IMR-90 (cell line): ENCODE results near the gene ANKHD1. TPM values are rescaled to one million over a fixed set of nuclear protein-coding genes. Genes with fewer than 3 reads are reported as not detected.

ENCODE experiments used
- ATAC-seq: fragments of 200-7000 bp; cut with Tn5 transposase; 2 replicates; pipeline ENCODE4 v1.9.1; 2020; ENCODE audit warnings: low read depth, mild to moderate bottlenecking, moderate library complexity
- BruUV-seq: library from RNA; stranded (reverse); fragments of 400-500 nt; replicated peaks from 2 replicates; lab custom pipeline; 2021; lab: Mats Ljungman, UMichigan
- CTCF ChIA-PET: fragments of 300-600 bp; formaldehyde crosslinking; extraction: SDS; loops from one replicate; lab custom pipeline; 2021; ENCODE audit warnings: antibody characterized with exemption; lab: Yijun Ruan, JAX
- POLR2A ChIA-PET: fragments of 300-600 bp; sonication (Branson Sonifier 250); formaldehyde crosslinking; loops from one replicate; lab custom pipeline; 2022; ENCODE audit warnings: antibody characterized with exemption; ENCODE audit not compliant: unreplicated experiment; lab: Charles Lee
- DNase-seq: peaks from one replicate; pipeline ENCODE4 v3.0.0; 2013
- H2AFZ ChIP-seq: replicated peaks from 2 replicates; pipeline ENCODE3; 2013; ENCODE audit warnings: low read length, mild to moderate bottlenecking; ENCODE audit not compliant: poor library complexity
- H2AK5ac ChIP-seq: 2 replicates; pipeline ENCODE4 v1.6.1; 2013; ENCODE audit warnings: low read depth, low read length, inconsistent platforms
- H2AK9ac ChIP-seq: replicated peaks from 2 replicates; pipeline ENCODE3; 2013; ENCODE audit warnings: mild to moderate bottlenecking, low read depth, low read length, moderate library complexity; ENCODE audit not compliant: poor library complexity
- H2BK120ac ChIP-seq: 2 replicates; pipeline ENCODE4 v1.6.1; 2013; ENCODE audit warnings: low read depth, low read length, inconsistent platforms
- H2BK15ac ChIP-seq: 3 replicates; pipeline ENCODE4 v1.6.1; 2013; ENCODE audit warnings: low read depth, low read length, inconsistent platforms
- H2BK20ac ChIP-seq: 2 replicates; pipeline ENCODE4 v1.6.1; 2013; ENCODE audit warnings: low read depth, mild to moderate bottlenecking, inconsistent platforms, low read length, moderate library complexity
- H2BK5ac ChIP-seq: 2 replicates; pipeline ENCODE4 v1.6.1; 2013; ENCODE audit warnings: mild to moderate bottlenecking, low read depth, low read length, inconsistent platforms; ENCODE audit not compliant: poor library complexity, severe bottlenecking
- H3K14ac ChIP-seq: replicated peaks from 2 replicates; pipeline ENCODE4 v1.6.1; 2013; ENCODE audit warnings: low read depth, low read length, inconsistent platforms
- H3K18ac ChIP-seq: 2 replicates; pipeline ENCODE4 v1.6.1; 2013; ENCODE audit warnings: low read depth, low read length, control low read depth
- H3K23ac ChIP-seq: 2 replicates; pipeline ENCODE4 v1.6.1; 2013; ENCODE audit warnings: low read depth, low read length, inconsistent platforms
- H3K27ac ChIP-seq: 2 replicates; pipeline ENCODE4 v1.5.1; 2013; ENCODE audit warnings: mild to moderate bottlenecking, control low read depth, low read length; ENCODE audit not compliant: insufficient read depth
- H3K27me3 ChIP-seq: 2 replicates; pipeline ENCODE4 v1.6.1; 2013; ENCODE audit warnings: low read length; ENCODE audit not compliant: control insufficient read depth, insufficient read depth
- H3K36me3 ChIP-seq: 2 replicates; pipeline ENCODE4 v1.6.1; 2013; ENCODE audit warnings: low read length, mixed read lengths; ENCODE audit not compliant: control insufficient read depth, insufficient read depth
- H3K4ac ChIP-seq: 2 replicates; pipeline ENCODE4 v1.6.1; 2013; ENCODE audit warnings: low read depth, low read length, inconsistent platforms
- H3K4me1 ChIP-seq: 2 replicates; pipeline ENCODE4 v1.6.1; 2013; ENCODE audit warnings: low read length, mixed read lengths; ENCODE audit not compliant: control insufficient read depth, insufficient read depth
- H3K4me2 ChIP-seq: 2 replicates; pipeline ENCODE4 v1.6.1; 2013; ENCODE audit warnings: low read depth, mild to moderate bottlenecking, control low read depth, low read length, moderate library complexity
- H3K4me3 ChIP-seq: 2 replicates; pipeline ENCODE4 v1.5.1; 2013; ENCODE audit warnings: low read depth, mild to moderate bottlenecking, control low read depth, low read length, moderate library complexity; ENCODE audit not compliant: insufficient read depth
- H3K56ac ChIP-seq: 2 replicates; pipeline ENCODE4 v1.6.1; 2013; ENCODE audit warnings: low read length, inconsistent platforms; ENCODE audit not compliant: insufficient read depth; ENCODE audit errors: extremely low read depth
- H3K79me1 ChIP-seq, 2 experiments: 2 replicates each; pipeline ENCODE4 v1.6.1; 2013; ENCODE audit warnings: low read length in 2 of 2, inconsistent platforms in 1 of 2, low read depth in 1 of 2
- H3K9ac ChIP-seq: 2 replicates; pipeline ENCODE4 v1.6.1; 2013; ENCODE audit warnings: low read depth, low read length, control low read depth
- H3K9me1 ChIP-seq: 2 replicates; pipeline ENCODE4 v1.6.1; 2013; ENCODE audit warnings: low read length, inconsistent platforms; ENCODE audit not compliant: insufficient read depth
- H3K9me3 ChIP-seq: 2 replicates; pipeline ENCODE4 v1.6.1; 2013; ENCODE audit warnings: low read length; ENCODE audit not compliant: control insufficient read depth, insufficient read depth
- H4K20me1 ChIP-seq: 2 replicates; pipeline ENCODE4 v1.6.1; 2013; ENCODE audit warnings: low read length, inconsistent platforms; ENCODE audit not compliant: insufficient read depth
- H4K5ac ChIP-seq: 2 replicates; pipeline ENCODE4 v1.6.1; 2013; ENCODE audit warnings: mild to moderate bottlenecking, low read depth, low read length, control low read depth
- H4K8ac ChIP-seq, 2 experiments: 2 replicates each; pipeline ENCODE4 v1.6.1; 2013; ENCODE audit warnings: low read depth in 2 of 2, low read length in 2 of 2, control low read depth in 1 of 2, inconsistent platforms in 1 of 2
- H4K91ac ChIP-seq: 2 replicates; pipeline ENCODE4 v1.6.1; 2013; ENCODE audit warnings: low read depth, low read length, inconsistent platforms; ENCODE audit not compliant: insufficient read depth
- CEBPB ChIP-seq: IDR thresholded peaks from 2 replicates; pipeline ENCODE4 v1.6.1; 2012; ENCODE audit warnings: low read depth, low read length, improper control_type of control experiment
- CHD1 ChIP-seq: IDR thresholded peaks from 2 replicates; pipeline ENCODE4 v1.6.1; 2012; ENCODE audit warnings: low read depth, low read length, improper control_type of control experiment
- CTCF ChIP-seq: conservative IDR thresholded peaks from 2 replicates; pipeline ENCODE4 v1.5.1; 2012; ENCODE audit warnings: mild to moderate bottlenecking, low read depth, low read length, improper control_type of control experiment
- MAFK ChIP-seq: IDR thresholded peaks from 2 replicates; pipeline ENCODE4 v1.6.1; 2012; ENCODE audit warnings: low read depth, low read length, improper control_type of control experiment
- MXI1 ChIP-seq: IDR thresholded peaks from 2 replicates; pipeline ENCODE4 v1.6.1; 2012; ENCODE audit warnings: low read depth, mild to moderate bottlenecking, low read length, moderate library complexity, borderline replicate concordance
- RAD21 ChIP-seq: IDR thresholded peaks from 2 replicates; pipeline ENCODE4 v1.6.1; 2012; ENCODE audit warnings: low read length, improper control_type of control experiment
- dilution Hi-C: fragments of 300-500 bp; cut with HindIII; formaldehyde crosslinking; loops from one replicate; pipeline ENCODE4 v1.14.3; 2018; ENCODE audit warnings: low sequenced_read_pairs; ENCODE audit not compliant: unreplicated experiment
- in situ Hi-C: fragments of 300-500 bp; cut with MboI; formaldehyde crosslinking; loops from 3 replicates; pipeline ENCODE4 v1.14.3; 2019; ENCODE audit warnings: low sequenced_read_pairs, inconsistent platforms, mixed read lengths
- intact Hi-C: fragments of 100-400 bp; cut with micrococcal nuclease; formaldehyde crosslinking; loops from 2 replicates; pipeline ENCODE4 v1.10.0; 2022
- polyA plus RNA-seq, 3 experiments: library from polyadenylated mRNA; depleted of rRNA; stranded (reverse); fragments of >200 nt; gene quantifications; 2 replicates each; pipeline ENCODE4 v1.2.3, GENCODE V29; 2012; ENCODE audit warnings: low replicate concordance in 1 of 3
- total RNA-seq: library from RNA; depleted of rRNA; stranded (reverse); fragments of >200 nt; gene quantifications from 2 replicates; pipeline ENCODE4 v1.2.3, GENCODE V29; 2012
- TF ChIP-seq, protein P1 (sequence below): fragments of 150-350 bp; IDR thresholded peaks from 2 replicates; pipeline ENCODE4 v1.6.1; 2016; ENCODE audit warnings: low read depth, mild to moderate bottlenecking, low read length, moderate library complexity, borderline replicate concordance

ANKHD1 gene
- total and polyA plus RNA-seq, 2 of the 4 experiments (the other 2 are of a cell fraction) = 32.1 to 36.7 TPM

- no peak for ATAC-seq
- H3K23ac ChIP-seq = no peak overlapping the region
- ChIA-PET CTCF (no interaction called here), POLR2A (no interaction called here)
- no peak overlapping the region for H3K27ac ChIP-seq
- no peak overlapping the region for H3K9ac ChIP-seq
- H2BK20ac ChIP-seq = no peak overlapping the region
- H3K9me1 ChIP-seq = no peaks in the 10 kb centered on the region
- H2BK15ac ChIP-seq = no peak overlapping the region
- peaks cover 14% of the 10 kb centered on the region for H4K20me1 ChIP-seq
- DNase-seq = no peak
- in situ Hi-C loops (no loop called here), dilution Hi-C loops (no loop called here), intact Hi-C loops (no loop called here)
- H3K4ac ChIP-seq = no peak overlapping the region
- no peak overlapping the region for H3K14ac ChIP-seq
- no peak overlapping the region for H2AFZ ChIP-seq
- no peak overlapping the region for H4K8ac ChIP-seq
- BruUV-seq = no TSS peak
- H3K4me1 ChIP-seq = no peaks in the 10 kb centered on the region
- no peak overlapping the region for H3K56ac ChIP-seq
- no peak overlapping the region for H2AK9ac ChIP-seq
- TF ChIP-seq CEBPB (peak; percentile 78), RAD21 (no peak), CHD1 (no peak), CTCF (no peak), MAFK (no peak), MXI1 (no peak)
- TF ChIP-seq, protein P1, sequence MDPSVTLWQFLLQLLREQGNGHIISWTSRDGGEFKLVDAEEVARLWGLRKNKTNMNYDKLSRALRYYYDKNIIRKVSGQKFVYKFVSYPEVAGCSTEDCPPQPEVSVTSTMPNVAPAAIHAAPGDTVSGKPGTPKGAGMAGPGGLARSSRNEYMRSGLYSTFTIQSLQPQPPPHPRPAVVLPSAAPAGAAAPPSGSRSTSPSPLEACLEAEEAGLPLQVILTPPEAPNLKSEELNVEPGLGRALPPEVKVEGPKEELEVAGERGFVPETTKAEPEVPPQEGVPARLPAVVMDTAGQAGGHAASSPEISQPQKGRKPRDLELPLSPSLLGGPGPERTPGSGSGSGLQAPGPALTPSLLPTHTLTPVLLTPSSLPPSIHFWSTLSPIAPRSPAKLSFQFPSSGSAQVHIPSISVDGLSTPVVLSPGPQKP = no peak
- no peak overlapping the region for H4K5ac ChIP-seq
- H3K27me3 ChIP-seq = no peaks in the 10 kb centered on the region
- H3K4me3 ChIP-seq = no peak overlapping the region
- no peak overlapping the region for H2AK5ac ChIP-seq
- no peaks in the 10 kb centered on the region for H3K36me3 ChIP-seq
- no peak overlapping the region for H3K4me2 ChIP-seq
- no peak overlapping the region for H3K18ac ChIP-seq
- H3K79me1 ChIP-seq = peaks cover 3 to 19% of the 10 kb centered on the region in 2 experiments; a peak in 2 of 4 replicates
- H2BK120ac ChIP-seq = no peak overlapping the region
- H2BK5ac ChIP-seq = no peak overlapping the region
- H3K9me3 ChIP-seq = no peaks in the 10 kb centered on the region
- no peak overlapping the region for H4K91ac ChIP-seq
Observed at GRCh38 chr5:140398379-140398811, 3.2 kb upstream of the ANKHD1 start.
